Right renal pelvis (tissue), 4 donors: Measurements from ENCODE around the gene BCO2. TPM values are rescaled to one million over a fixed set of nuclear protein-coding genes. Genes with fewer than 3 reads are reported as not detected.

Experiments
- DNase-seq, 4 donors: peaks; one replicate each; pipeline ENCODE4 v3.0.0-alpha.2; 2013; ENCODE audit warnings: low read depth in 4 of 4, low spot score in 3 of 4, missing footprints in 1 of 4
- polyA plus RNA-seq, 4 donors: library from polyadenylated mRNA; unstranded; fragments of 120-200 nt; gene quantifications; one replicate each; pipeline ENCODE4 v1.2.1, GENCODE V29; 2013; ENCODE audit not compliant: insufficient read length in 4 of 4

The BCO2 gene
- polyA plus RNA-seq, 4 donors = 3.1 to 4.3 (median 3.8) TPM

DNA sequence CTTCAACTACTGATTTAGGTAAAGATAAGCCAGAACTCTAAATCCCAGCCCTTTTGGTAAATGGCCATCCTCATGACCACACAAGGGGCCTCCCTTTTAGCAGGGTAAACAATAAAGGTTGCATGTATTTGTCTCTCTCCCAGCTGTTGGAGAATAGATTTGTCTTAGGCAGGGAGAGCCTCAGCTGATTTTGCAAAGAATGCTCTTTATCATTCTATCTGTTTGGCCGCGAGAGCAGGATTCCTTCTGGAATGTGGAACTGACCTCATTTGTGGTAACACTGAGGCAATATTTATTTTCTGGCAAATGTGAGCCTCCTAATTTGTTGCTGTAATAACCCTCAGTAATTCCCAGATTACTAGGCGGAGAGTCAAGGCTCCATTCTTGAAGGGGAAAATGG lies 66.2 kb downstream of the BCO2 start:
- no peak for DNase-seq

DNA sequence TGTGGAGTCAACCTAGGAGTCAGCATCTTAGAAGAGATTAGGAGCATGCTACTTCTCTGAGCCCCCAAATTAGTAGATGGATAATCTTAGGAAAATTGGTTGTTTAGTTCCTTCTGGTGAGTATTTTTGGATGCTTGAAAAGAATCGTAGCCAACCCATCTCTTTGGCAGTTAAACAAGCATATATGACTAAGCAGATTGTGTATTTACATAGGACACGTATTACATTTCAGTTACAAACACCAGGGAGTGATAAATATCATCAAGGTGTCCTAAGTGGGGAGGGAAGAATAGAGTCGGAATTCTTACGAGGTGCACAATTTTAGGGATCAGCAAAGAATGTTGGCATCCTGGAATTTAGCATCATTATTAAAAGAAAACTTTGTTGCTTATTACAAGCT lies 71.9 kb downstream of the BCO2 start:
- DNase-seq = no peak

DNA sequence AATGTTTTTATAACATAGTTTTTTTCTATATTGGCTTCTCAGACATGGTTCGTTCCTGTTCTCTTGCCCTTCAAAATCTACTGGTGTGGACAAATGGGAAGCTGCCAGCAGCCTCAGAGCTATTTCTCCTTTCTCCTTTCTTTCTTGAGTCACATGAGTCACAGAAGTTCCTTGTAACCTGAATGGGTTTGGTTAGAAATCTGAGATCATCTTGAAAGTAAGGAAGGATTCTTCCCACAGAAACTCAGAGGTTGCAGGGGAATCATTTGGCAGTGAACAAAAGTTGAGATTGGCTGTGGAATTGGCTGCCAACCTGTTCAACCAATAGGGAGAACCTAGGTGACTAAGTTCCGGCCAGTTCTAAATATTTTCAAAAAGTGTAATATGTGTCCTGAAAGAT lies 72.9 kb downstream of the BCO2 start:
- no peak for DNase-seq

DNA sequence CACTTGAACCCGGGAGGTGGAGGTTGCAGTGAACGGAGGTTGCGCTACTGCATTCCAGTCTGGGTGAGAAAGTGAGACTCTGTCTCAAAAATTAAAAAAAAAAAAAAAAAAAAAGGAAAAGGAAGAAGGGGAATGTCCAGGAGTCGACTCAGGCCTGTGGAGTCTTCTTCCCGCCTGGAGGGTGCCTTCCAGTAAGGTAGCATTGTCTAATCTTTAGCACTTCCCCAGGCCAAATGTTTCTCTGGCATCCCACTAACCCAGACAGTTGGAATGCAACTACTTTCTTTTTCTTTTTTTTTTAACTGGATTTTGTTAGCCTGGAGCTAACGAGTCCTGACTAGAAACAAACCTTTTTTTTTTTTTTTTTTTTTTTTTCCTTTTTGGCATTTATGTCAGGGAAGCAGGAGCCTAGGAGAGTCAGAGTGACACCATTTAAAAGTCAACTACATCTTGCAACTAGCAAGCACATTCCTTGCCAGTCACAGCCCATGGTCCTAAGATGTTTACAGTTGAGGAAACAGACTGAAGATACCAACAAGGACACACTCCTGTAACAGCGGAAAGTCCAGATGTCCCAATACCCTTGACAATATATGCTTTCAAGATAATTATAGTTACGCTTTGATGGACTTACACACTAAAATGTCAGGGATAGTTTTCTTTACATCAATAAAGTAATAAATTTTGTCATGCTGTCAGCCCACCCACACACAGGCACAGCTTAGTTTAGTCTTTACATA lies 74.7 kb downstream of the BCO2 start:
- no peak for DNase-seq

DNA sequence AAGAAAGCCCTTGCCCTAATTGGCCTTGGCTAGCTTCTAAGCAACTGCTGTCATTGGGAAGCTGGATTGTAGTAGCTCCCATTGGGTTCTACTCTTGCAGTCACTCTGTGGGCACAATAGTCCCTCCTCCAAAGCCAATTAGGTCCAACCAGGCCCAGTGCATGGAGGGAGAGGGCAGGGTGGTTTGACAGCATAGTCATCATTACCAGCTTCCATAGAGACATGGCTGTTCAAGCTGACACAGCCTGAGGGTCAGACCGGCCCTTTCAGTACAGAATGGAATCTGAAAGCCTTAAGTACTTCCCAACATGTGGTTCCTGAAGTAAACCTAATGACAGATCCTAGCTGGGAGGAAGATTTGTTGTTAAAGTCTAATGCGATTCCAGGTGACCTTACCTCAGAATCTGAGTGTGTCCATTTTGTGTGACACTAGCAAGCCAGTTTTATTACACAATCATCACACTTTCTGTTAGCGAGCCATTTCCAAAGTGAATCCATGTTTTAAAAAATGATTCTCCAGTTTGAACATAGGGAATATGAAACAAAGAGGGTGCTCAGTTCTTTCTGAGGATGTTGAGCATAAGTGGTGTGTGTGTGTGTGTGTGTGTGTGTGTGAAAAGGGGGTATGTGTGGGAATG lies 78.4 kb downstream of the BCO2 start:
- DNase-seq = no peak

DNA sequence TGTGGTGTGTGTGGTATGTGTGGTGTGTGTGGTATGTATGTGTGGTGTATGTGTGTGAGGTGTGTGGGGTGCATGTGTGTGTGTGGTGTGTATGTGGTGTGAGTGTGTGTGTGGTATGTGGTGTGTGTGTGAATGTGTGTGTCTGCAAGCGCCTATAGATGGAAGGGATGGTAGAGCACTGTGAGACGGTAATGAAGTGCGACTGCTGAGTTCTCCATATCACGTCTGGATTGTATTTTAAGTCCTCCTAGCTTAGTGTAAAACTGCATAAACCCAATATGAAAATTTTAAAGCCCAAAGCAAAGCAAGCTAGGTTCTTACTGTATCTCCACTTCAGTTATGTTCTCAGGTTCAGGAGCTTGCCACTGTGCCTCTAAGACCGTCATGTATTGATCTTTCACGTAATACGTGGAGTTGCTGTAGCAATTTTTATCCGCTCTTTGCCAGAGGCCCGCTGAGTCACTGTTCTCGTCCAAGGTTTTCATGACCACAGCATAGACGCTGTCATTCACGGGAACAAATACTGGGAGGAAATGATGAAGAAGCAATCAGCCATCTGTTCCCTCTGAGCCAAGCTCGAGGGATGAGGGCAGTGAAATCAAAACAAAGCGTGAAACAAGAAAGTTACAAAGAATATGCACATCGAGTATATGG lies 79.9 kb downstream of the BCO2 start:
- no peak for DNase-seq

DNA sequence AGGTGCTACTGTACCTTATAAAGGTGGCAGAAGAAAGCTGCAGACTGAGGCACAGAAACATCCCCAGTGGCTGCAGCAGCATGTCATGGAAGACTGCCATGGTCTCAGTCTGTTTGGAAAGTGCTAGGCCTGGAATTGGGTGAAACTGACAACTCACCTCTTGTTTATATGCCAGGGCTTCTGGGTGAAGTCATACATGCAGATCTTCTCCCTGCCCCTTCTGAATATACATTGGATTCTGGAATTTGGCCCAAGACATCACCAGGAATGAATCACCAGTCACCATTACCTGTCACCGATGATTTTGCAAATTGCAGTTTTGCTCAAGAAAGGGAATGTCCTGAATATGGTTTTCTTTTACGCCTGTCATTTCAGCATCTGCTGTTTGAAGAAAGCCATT lies 85.2 kb downstream of the BCO2 start, which contains the start of gene PLET1:
PLET1 (minus strand) TSS at position 371 of the 400 bp plus-strand sequence; CDS start at position 100, 271 bp downstream.
- DNase-seq = no peak

DNA sequence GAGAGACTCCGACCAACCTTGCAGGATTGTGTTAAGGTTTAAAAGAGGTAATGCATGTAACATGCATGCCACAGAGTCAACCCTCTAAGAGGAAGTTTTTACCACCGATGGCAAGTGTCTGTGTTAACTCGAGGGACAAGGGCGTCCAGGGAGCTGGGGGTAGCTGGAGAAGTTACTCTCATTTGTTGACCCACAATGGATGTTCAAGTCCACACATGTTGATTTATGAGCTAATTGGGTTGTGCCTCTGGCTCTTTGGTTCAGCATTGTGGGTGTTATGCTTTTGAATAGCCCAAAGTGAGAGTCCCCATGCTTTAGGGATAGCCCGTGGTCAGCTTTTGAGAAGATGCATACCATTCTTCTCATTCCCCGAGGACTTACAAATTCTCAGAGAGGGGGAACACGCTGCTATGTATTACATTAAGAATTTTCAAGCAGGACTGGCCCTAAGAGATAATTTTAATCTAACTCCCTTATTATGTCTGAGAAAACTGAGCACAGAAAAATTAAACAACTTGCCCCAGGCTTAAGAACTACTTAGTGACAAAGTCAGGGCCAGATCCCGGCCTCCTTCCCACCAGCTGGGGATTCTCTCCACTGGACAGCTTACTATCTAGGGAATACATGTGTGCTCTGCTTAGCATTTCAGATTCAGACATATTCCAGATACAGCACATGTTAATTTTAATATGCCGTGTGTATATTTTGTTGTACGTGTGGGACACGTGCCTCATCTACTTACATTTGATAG lies 90.5 kb downstream of the BCO2 start:
- DNase-seq = no peak

DNA sequence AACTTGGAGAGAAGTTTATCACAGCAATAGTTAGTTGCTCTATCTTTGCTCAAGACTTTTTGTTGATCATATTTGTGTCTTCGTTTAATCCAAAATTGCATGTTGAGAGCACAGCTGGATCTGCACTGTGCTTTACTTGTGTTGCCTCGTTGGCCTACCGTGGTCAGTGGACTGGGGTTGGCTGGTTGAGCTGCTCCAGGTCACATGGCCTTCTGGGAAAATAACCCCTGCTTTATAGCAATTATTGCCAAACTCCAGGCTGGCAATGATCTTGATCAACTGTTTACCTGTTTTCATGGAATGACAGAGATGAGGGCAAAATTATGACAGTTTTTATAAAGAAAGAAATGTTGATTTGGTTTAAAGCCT lies 91.1 kb downstream of the BCO2 start:
- no peak for DNase-seq

DNA sequence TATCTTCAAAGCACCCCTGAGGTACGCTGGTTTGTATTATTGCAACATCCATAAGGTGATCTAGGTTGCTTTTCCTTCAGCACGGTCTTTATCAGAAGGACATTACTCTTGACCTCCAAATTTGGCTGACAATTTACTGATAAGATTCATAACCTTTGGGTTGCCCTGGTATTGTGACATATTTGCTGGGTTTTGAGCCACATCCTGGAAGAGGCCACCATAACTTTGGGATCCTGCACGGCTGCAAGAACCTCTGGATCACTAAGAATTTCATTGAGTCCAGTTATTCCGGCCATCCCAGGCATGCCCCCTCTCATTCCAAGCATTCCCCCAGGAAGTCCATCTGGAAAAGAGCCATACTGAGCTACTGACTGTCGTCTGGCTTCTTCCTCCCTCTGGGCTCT lies 91.9 kb downstream of the BCO2 start:
- no peak for DNase-seq

DNA sequence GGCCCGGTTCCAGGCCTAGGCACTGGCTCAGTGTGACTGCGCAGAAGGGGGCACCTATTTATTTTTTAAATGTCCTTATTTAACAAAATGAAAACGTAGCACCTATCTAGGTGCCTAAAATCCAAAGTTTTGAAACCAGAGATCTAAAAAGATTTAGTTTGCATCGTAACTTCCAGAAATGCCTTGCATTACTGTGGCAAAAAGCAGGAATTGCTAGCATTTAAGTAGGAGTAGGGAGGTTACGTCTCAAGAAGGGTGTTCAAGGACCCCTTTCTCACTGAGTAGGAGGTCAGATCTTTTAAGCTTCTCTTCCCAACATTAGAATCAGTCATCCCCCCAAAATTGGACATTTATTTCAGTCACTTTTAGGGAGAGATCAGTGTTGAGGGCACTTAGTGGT lies 93.1 kb downstream of the BCO2 start:
- DNase-seq = no peak

Other genes starting within 250 kb of the BCO2 start
- 10 to 100 TPM; 17.6 to 21.4 (median 19.3) TPM for gene DIXDC1, start 238.2 kb upstream of the BCO2 start, polyA plus RNA-seq
- gene DLAT, start 150.1 kb upstream of the BCO2 start, polyA plus RNA-seq = 10 to 100 TPM; 47.1 to 60.2 (median 57.4) TPM
- gene PIH1D2, start 101.5 kb upstream of the BCO2 start, polyA plus RNA-seq = 10 to 100 TPM in 2 of 4 donors, 1 to 10 TPM in 2; 8.6 to 12.5 (median 9.8) TPM
- gene NKAPD1, start 101.2 kb upstream of the BCO2 start, polyA plus RNA-seq = 10 to 100 TPM; 43.8 to 56.5 (median 50.4) TPM
- 10 to 100 TPM; 71.6 to 79.1 (median 74.8) TPM for gene TIMM8B, start 88.8 kb upstream of the BCO2 start, polyA plus RNA-seq
- 100 to 1,000 TPM; 200 to 228 (median 215) TPM for gene SDHD, start 88.6 kb upstream of the BCO2 start, polyA plus RNA-seq
- 10 to 100 TPM in 1 of 4 donors, 1 to 10 TPM in 3; 6.3 to 11.2 (median 8.8) TPM for gene IL18, start 11.4 kb upstream of the BCO2 start, polyA plus RNA-seq
- under 1 TPM in 2 of 4 donors, not detected in 2; 0.17 to 0.28 TPM for gene TEX12, start 8.1 kb upstream of the BCO2 start, polyA plus RNA-seq
- gene PTS, start 50.9 kb downstream of the BCO2 start, polyA plus RNA-seq = 10 to 100 TPM; 45.9 to 58.4 (median 54.8) TPM
- gene PLET1, start 85.3 kb downstream of the BCO2 start, polyA plus RNA-seq = under 1 TPM in 1 of 4 donors, not detected in 3; 0.04 TPM